Measurements from ENCODE around the gene NLGN2.

DNA sequence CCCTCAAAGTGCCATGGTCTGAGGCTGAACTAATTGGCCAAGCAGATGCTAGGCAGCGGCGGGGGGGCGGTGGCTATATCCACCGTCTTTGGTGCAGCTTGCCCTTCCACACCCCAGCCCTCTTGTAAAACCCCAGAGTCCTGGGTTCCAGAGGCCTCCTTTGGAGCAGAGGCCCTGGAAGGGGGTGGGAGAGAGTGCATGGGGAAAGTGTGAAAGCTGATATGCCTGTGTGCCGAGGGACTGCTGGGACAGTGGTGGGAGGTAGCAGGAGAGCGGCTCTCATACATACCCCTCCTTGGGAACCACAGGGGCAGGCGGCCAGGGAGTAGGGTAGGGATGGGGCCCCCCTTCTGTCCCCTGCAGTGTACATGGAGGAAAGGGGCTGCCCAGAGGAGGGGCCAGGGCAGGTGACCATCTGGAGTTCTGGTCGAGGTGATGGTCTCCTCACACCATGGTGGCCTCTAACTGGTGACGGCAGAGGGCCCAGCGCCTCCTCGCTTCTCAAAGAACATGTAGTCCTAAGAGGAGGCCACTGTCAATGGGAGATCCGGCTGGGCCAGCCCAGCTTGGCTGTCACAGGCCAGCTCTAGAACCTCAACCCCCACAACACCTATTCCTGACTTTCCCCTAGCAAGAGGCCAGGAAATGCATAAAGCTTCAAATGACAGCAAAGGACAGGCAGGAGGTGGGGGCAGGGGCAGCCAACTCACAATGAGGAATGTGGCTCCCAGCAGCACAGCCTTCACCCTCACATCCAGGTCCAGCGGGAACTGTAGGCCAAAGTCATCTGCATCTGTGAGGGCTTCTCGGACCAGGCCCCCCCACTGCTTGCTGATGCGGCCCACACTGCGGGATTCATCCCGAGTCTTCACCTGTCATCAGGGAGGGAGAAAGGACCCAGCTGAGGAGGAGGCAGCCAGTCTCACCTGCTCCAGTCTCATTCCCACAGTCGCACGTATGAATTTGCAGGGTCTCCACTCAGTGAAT, 17.4 kb upstream of the NLGN2 start:
- no peak for TF ChIP-seq ESRRA (CRISPR knock-in tag; IDR thresholded peaks at IDR 0.05; ENCODE audit: borderline replicate concordance)
- TF ChIP-seq, protein P1, sequence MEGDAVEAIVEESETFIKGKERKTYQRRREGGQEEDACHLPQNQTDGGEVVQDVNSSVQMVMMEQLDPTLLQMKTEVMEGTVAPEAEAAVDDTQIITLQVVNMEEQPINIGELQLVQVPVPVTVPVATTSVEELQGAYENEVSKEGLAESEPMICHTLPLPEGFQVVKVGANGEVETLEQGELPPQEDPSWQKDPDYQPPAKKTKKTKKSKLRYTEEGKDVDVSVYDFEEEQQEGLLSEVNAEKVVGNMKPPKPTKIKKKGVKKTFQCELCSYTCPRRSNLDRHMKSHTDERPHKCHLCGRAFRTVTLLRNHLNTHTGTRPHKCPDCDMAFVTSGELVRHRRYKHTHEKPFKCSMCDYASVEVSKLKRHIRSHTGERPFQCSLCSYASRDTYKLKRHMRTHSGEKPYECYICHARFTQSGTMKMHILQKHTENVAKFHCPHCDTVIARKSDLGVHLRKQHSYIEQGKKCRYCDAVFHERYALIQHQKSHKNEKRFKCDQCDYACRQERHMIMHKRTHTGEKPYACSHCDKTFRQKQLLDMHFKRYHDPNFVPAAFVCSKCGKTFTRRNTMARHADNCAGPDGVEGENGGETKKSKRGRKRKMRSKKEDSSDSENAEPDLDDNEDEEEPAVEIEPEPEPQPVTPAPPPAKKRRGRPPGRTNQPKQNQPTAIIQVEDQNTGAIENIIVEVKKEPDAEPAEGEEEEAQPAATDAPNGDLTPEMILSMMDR (IDR thresholded peaks at IDR 0.05), result no peak

Data from WTC11 (cell line).